Measurements from ENCODE around the gene ATP6V0E2.
A peak's percentile ranks its signal among the peaks of the same experiment; 100 is the strongest.

The ATP6V0E2 gene

GRCh38 chr7:149866779-149867447, 6.9 kb upstream of the ATP6V0E2 start:
- no peaks in the 10 kb centered on the region for H3K9me3 Mint-ChIP-seq
- no peaks in the 10 kb centered on the region for H3K27me3 Mint-ChIP-seq
- H3K36me3 Mint-ChIP-seq = no peaks in the 10 kb centered on the region
- H3K4me3 Mint-ChIP-seq = peak overlapping the region; percentile 8
- peak overlapping the region; percentile 94 for H3K27ac Mint-ChIP-seq
- peaks cover 92% of the 10 kb centered on the region for H3K4me1 Mint-ChIP-seq

GRCh38 chr7:149867762-149868622, 5.8 kb upstream of the ATP6V0E2 start:
- Mint-ChIP-seq H3K4me3 (peak overlapping the region; percentile 52), H3K4me1 (peaks cover 96% of the 10 kb centered on the region), H3K9me3 (no peaks in the 10 kb centered on the region), H3K36me3 (no peaks in the 10 kb centered on the region), H3K27me3 (no peaks in the 10 kb centered on the region), H3K27ac (peak overlapping the region; percentile 94)

- no peaks in the 10 kb centered on the region for H3K36me3 Mint-ChIP-seq
- H3K27me3 Mint-ChIP-seq = no peaks in the 10 kb centered on the region
- H3K27ac Mint-ChIP-seq = peak overlapping the region; percentile 91
- H3K4me1 Mint-ChIP-seq = peaks cover 88% of the 10 kb centered on the region
- no peaks in the 10 kb centered on the region for H3K9me3 Mint-ChIP-seq
- peak overlapping the region; percentile 52 for H3K4me3 Mint-ChIP-seq
Observed at GRCh38 chr7:149868623-149869290, 5.0 kb upstream of the ATP6V0E2 start.

- Mint-ChIP-seq H3K27me3 (no peaks in the 10 kb centered on the region), H3K9me3 (no peaks in the 10 kb centered on the region), H3K4me3 (peak overlapping the region; percentile 79), H3K4me1 (peaks cover 85% of the 10 kb centered on the region), H3K27ac (peak overlapping the region; percentile 96), H3K36me3 (no peaks in the 10 kb centered on the region)
Observed at GRCh38 chr7:149869291-149869650, 4.5 kb upstream of the ATP6V0E2 start.

- Mint-ChIP-seq H3K27ac (peak overlapping the region; percentile 96), H3K9me3 (no peaks in the 10 kb centered on the region), H3K4me3 (peak overlapping the region; percentile 79), H3K27me3 (no peaks in the 10 kb centered on the region), H3K4me1 (peaks cover 86% of the 10 kb centered on the region), H3K36me3 (no peaks in the 10 kb centered on the region)
Observed at GRCh38 chr7:149869867-149870266, 3.9 kb upstream of the ATP6V0E2 start.

GRCh38 chr7:149870274-149870673, 3.5 kb upstream of the ATP6V0E2 start:
- Mint-ChIP-seq H3K4me3 (peak overlapping the region; percentile 79), H3K4me1 (peaks cover 86% of the 10 kb centered on the region), H3K27me3 (no peaks in the 10 kb centered on the region), H3K27ac (peak overlapping the region; percentile 96), H3K36me3 (no peaks in the 10 kb centered on the region), H3K9me3 (no peaks in the 10 kb centered on the region)

GRCh38 chr7:149870701-149871483, 2.9 kb upstream of the ATP6V0E2 start:
- H3K9me3 Mint-ChIP-seq = no peaks in the 10 kb centered on the region
- H3K36me3 Mint-ChIP-seq = no peaks in the 10 kb centered on the region
- peaks cover 86% of the 10 kb centered on the region for H3K4me1 Mint-ChIP-seq
- H3K27ac Mint-ChIP-seq = peak overlapping the region; percentile 96
- no peaks in the 10 kb centered on the region for H3K27me3 Mint-ChIP-seq
- H3K4me3 Mint-ChIP-seq = peak overlapping the region; percentile 23

- peaks cover 83% of the 10 kb centered on the region for H3K4me1 Mint-ChIP-seq
- H3K9me3 Mint-ChIP-seq = no peaks in the 10 kb centered on the region
- peak overlapping the region; percentile 89 for H3K27ac Mint-ChIP-seq
- peak overlapping the region; percentile 59 for H3K4me3 Mint-ChIP-seq
- no peaks in the 10 kb centered on the region for H3K36me3 Mint-ChIP-seq
- no peaks in the 10 kb centered on the region for H3K27me3 Mint-ChIP-seq
Observed at GRCh38 chr7:149871576-149871975, 2.2 kb upstream of the ATP6V0E2 start.

GRCh38 chr7:149872419-149873073, 1.2 kb upstream of the ATP6V0E2 start:
- Mint-ChIP-seq H3K9me3 (no peaks in the 10 kb centered on the region), H3K4me1 (peaks cover 82% of the 10 kb centered on the region), H3K36me3 (no peaks in the 10 kb centered on the region), H3K27ac (peak overlapping the region; percentile 82), H3K4me3 (peak overlapping the region; percentile 85), H3K27me3 (no peaks in the 10 kb centered on the region)

GRCh38 chr7:149873970-149874643, 338 bp downstream of the ATP6V0E2 start:
- Mint-ChIP-seq H3K36me3 (no peaks in the 10 kb centered on the region), H3K27me3 (no peaks in the 10 kb centered on the region), H3K4me1 (peaks cover 74% of the 10 kb centered on the region), H3K4me3 (peak overlapping the region; percentile 85), H3K9me3 (no peaks in the 10 kb centered on the region), H3K27ac (peak overlapping the region; percentile 77)

GRCh38 chr7:149874644-149875028, 867 bp downstream of the ATP6V0E2 start:
- H3K4me1 Mint-ChIP-seq = peaks cover 68% of the 10 kb centered on the region
- H3K9me3 Mint-ChIP-seq = no peaks in the 10 kb centered on the region
- H3K27ac Mint-ChIP-seq = peak overlapping the region; percentile 30
- no peaks in the 10 kb centered on the region for H3K36me3 Mint-ChIP-seq
- peak overlapping the region; percentile 85 for H3K4me3 Mint-ChIP-seq
- H3K27me3 Mint-ChIP-seq = no peaks in the 10 kb centered on the region

GRCh38 chr7:149875396-149875795, 1.6 kb downstream of the ATP6V0E2 start:
- Mint-ChIP-seq H3K9me3 (no peaks in the 10 kb centered on the region), H3K36me3 (no peaks in the 10 kb centered on the region), H3K4me3 (peak overlapping the region; percentile 85), H3K27me3 (no peaks in the 10 kb centered on the region), H3K27ac (peak overlapping the region; percentile 47), H3K4me1 (peaks cover 61% of the 10 kb centered on the region)

GRCh38 chr7:149877890-149878522, 4.2 kb downstream of the ATP6V0E2 start:
- Mint-ChIP-seq H3K9me3 (no peaks in the 10 kb centered on the region), H3K4me3 (no peak overlapping the region), H3K27ac (peak overlapping the region; percentile 8), H3K4me1 (peaks cover 44% of the 10 kb centered on the region), H3K36me3 (no peaks in the 10 kb centered on the region), H3K27me3 (no peaks in the 10 kb centered on the region)

GRCh38 chr7:149878523-149878921, 4.8 kb downstream of the ATP6V0E2 start:
- no peaks in the 10 kb centered on the region for H3K36me3 Mint-ChIP-seq
- no peak overlapping the region for H3K27ac Mint-ChIP-seq
- H3K9me3 Mint-ChIP-seq = no peaks in the 10 kb centered on the region
- no peaks in the 10 kb centered on the region for H3K27me3 Mint-ChIP-seq
- peaks cover 49% of the 10 kb centered on the region for H3K4me1 Mint-ChIP-seq
- H3K4me3 Mint-ChIP-seq = no peak overlapping the region

All from activated naive CD4-positive, alpha-beta T cell treated with anti-CD3 and anti-CD28 coated beads, Interleukin-2, amount 50 U/mL, for 24 hours (primary cell).